ENCODE data around the gene GGACT. TPM values are rescaled to one million over a fixed set of nuclear protein-coding genes. Genes with fewer than 3 reads are reported as not detected.

Gene GGACT
- total RNA-seq, 1 experiment from 2014 or later, result 2.5 TPM

DNA sequence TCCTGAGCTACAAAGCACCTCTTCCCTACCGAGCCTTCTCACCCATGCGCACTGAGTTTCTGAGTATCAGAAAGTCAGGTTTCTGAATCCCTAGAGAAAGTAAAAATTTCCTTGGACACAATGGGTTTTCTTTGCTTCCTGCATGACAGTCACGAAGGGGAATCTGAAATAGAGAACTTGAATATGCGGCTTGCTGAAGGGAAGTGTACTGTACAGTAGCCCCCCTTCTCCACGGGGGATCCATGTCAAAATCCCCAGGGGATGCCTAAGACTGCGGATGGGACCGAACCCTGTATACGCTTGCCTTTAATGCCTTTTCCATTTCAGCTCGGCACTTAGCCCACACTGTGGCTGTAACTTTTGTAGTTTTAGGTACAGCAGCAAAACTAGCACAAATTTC is 107.9 kb downstream of the GGACT start:
- intact Hi-C loops (cut with micrococcal nuclease; ENCODE audit: unreplicated experiment), result no loop called here
- no peak overlapping the region for H3K4me3 ChIP-seq (ENCODE audit: low read depth in 2 of 2, low read length in 2 of 2)
- CTCF ChIA-PET, result no interaction called here

More for the DNA sequence above, 107.9 kb downstream of the GGACT start:
- POLR2A ChIA-PET, result no interaction called here
- no TSS peak for BruUV-seq (replicated peaks)
- DNase-seq (ENCODE audit: low read depth, low spot score) (no peak), ATAC-seq (no peak)
- Histone ChIP-seq H3K4me1 (ENCODE audit: control insufficient read depth, insufficient read depth, low read length) (no peaks in the 10 kb centered on the region), H3K27me3 (ENCODE audit: control insufficient read depth, insufficient read depth, low read length) (no peaks in the 10 kb centered on the region), H3K9me3 (ENCODE audit: control insufficient read depth, insufficient read depth, low read depth, low read length) (no peaks in the 10 kb centered on the region), H3K27ac (ENCODE audit: low read length) (no peak overlapping the region), H3K36me3 (ENCODE audit: control insufficient read depth, insufficient read depth, low read length) (no peaks in the 10 kb centered on the region)
- in situ Hi-C loops (cut with HindIII; ENCODE audit: low pct_unique_long_range_greater_than_20kb, low sequenced_read_pairs), result no loop called here
- no peak for TF ChIP-seq SIN3A (IDR thresholded peaks at IDR 0.05; ENCODE audit: borderline replicate concordance, insufficient read depth, low read depth, low read length)
- TF ChIP-seq, protein P1, sequence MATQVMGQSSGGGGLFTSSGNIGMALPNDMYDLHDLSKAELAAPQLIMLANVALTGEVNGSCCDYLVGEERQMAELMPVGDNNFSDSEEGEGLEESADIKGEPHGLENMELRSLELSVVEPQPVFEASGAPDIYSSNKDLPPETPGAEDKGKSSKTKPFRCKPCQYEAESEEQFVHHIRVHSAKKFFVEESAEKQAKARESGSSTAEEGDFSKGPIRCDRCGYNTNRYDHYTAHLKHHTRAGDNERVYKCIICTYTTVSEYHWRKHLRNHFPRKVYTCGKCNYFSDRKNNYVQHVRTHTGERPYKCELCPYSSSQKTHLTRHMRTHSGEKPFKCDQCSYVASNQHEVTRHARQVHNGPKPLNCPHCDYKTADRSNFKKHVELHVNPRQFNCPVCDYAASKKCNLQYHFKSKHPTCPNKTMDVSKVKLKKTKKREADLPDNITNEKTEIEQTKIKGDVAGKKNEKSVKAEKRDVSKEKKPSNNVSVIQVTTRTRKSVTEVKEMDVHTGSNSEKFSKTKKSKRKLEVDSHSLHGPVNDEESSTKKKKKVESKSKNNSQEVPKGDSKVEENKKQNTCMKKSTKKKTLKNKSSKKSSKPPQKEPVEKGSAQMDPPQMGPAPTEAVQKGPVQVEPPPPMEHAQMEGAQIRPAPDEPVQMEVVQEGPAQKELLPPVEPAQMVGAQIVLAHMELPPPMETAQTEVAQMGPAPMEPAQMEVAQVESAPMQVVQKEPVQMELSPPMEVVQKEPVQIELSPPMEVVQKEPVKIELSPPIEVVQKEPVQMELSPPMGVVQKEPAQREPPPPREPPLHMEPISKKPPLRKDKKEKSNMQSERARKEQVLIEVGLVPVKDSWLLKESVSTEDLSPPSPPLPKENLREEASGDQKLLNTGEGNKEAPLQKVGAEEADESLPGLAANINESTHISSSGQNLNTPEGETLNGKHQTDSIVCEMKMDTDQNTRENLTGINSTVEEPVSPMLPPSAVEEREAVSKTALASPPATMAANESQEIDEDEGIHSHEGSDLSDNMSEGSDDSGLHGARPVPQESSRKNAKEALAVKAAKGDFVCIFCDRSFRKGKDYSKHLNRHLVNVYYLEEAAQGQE (IDR thresholded peaks at IDR 0.05; ENCODE audit: insufficient read depth in 1 of 2, low read depth in 2 of 2, low read length in 1 of 2), result no peak
- TF ChIP-seq, protein P2, sequence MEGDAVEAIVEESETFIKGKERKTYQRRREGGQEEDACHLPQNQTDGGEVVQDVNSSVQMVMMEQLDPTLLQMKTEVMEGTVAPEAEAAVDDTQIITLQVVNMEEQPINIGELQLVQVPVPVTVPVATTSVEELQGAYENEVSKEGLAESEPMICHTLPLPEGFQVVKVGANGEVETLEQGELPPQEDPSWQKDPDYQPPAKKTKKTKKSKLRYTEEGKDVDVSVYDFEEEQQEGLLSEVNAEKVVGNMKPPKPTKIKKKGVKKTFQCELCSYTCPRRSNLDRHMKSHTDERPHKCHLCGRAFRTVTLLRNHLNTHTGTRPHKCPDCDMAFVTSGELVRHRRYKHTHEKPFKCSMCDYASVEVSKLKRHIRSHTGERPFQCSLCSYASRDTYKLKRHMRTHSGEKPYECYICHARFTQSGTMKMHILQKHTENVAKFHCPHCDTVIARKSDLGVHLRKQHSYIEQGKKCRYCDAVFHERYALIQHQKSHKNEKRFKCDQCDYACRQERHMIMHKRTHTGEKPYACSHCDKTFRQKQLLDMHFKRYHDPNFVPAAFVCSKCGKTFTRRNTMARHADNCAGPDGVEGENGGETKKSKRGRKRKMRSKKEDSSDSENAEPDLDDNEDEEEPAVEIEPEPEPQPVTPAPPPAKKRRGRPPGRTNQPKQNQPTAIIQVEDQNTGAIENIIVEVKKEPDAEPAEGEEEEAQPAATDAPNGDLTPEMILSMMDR (IDR thresholded peaks at IDR 0.05), result no peak
- TF ChIP-seq TCF7L2 (IDR thresholded peaks at IDR 0.05; ENCODE audit: low read depth, low read length), result no peak
- no peak for TF ChIP-seq POLR2AphosphoS5 (IDR thresholded peaks at IDR 0.05; ENCODE audit: low read depth, low read length)

Other genes with a start within 250 kb of the GGACT start
- gene TMTC4, start 86.0 kb upstream of the GGACT start, total RNA-seq (2021; ENCODE audit: unreplicated experiment), result 14.6 TPM

Data from Panc1 (cell line).